ENCODE results near the gene COX6A1. TPM values are rescaled to one million over a fixed set of nuclear protein-coding genes. Genes with fewer than 3 reads are reported as not detected.

The COX6A1 gene
- total RNA-seq, 1 experiment from 2014 or later = 2,042 TPM

DNA sequence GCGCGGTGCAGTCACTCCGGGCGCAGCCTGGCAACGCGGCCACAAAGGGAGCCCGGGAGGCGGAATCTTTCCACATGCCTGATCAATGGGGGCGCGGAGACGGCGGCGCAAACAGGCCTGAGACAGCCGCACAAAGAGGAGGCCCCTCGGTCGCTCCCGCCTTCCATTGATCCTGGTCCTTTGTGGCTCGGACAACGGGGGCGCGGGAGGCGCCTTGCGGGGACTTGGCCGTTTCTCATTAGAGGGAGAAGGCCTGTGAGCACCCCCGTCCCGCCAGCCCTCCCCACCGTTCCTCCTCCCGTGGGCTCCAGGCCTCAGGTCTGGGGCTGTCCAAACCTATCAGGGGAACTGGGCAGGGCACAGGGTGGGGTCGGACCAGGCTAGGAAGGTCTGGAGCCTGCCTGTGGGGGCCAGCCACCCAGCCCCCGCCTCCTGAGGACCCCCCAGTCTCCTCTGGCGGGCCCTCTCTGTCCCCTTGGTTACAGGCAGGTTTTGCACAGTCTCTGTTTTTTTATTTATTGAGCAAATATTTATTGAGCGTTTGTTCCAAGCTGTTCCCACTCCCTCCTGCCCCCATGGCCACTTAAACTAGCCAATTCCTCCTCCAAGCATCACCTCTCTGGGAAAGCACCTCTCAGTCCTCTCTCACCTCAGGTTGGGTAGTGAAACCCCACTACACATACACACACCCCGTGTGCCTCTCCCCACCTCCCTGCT lies 39.9 kb upstream of the COX6A1 start:
- DNase-seq (no peak), ATAC-seq (no peak)
- H3K27ac ChIP-seq (ENCODE audit: low read length) = no peak overlapping the region
- no peaks in the 10 kb centered on the region for H3K27me3 ChIP-seq (ENCODE audit: low read length)
- H2AFZ ChIP-seq (ENCODE audit: low read length) = no peak overlapping the region
- H4K20me1 ChIP-seq (ENCODE audit: low read length) = no peaks in the 10 kb centered on the region
- TF ChIP-seq, protein P1, sequence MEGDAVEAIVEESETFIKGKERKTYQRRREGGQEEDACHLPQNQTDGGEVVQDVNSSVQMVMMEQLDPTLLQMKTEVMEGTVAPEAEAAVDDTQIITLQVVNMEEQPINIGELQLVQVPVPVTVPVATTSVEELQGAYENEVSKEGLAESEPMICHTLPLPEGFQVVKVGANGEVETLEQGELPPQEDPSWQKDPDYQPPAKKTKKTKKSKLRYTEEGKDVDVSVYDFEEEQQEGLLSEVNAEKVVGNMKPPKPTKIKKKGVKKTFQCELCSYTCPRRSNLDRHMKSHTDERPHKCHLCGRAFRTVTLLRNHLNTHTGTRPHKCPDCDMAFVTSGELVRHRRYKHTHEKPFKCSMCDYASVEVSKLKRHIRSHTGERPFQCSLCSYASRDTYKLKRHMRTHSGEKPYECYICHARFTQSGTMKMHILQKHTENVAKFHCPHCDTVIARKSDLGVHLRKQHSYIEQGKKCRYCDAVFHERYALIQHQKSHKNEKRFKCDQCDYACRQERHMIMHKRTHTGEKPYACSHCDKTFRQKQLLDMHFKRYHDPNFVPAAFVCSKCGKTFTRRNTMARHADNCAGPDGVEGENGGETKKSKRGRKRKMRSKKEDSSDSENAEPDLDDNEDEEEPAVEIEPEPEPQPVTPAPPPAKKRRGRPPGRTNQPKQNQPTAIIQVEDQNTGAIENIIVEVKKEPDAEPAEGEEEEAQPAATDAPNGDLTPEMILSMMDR (conservative IDR thresholded peaks at IDR 0.05; ENCODE audit: low read depth, low read length) = no peak
- TF ChIP-seq EZH2 (IDR thresholded peaks at IDR 0.05; ENCODE audit: low read length, unreplicated experiment) (no peak), EZH2phosphoT487 (IDR thresholded peaks at IDR 0.05; ENCODE audit: borderline replicate concordance, low read length) (no peak)
- BruUV-seq (replicated peaks) = no TSS peak
- no peaks in the 10 kb centered on the region for H3K9me2 ChIP-seq (replicated peaks; ENCODE audit: low read length)
- H3K36me3 ChIP-seq (ENCODE audit: low read depth, low read length) = no peaks in the 10 kb centered on the region
- H3K9ac ChIP-seq (ENCODE audit: low read length) = no peak overlapping the region
- intact Hi-C loops (cut with micrococcal nuclease) = no loop called here
- ChIA-PET POLR2A (ENCODE audit: unreplicated experiment) (interaction anchor here (0.7 kb wide), 1 partner anchor 12 kb away, joined by 3 read pairs; no protein-coding TSS in a partner anchor), CTCF (no interaction called here)
- no peak overlapping the region for H3K4me3 ChIP-seq (ENCODE audit: low read length)
- peaks cover 5% of the 10 kb centered on the region; the same call in 1 of the 2 replicates for H3K4me1 ChIP-seq (ENCODE audit: insufficient read depth, low read length)
- H3K79me2 ChIP-seq (ENCODE audit: low read length) = no peaks in the 10 kb centered on the region
- H3F3A ChIP-seq (ENCODE audit: low read length, unreplicated experiment) = no peaks in the 10 kb centered on the region
- H3K4me2 ChIP-seq (ENCODE audit: low read length) = no peak overlapping the region
- H3K9me3 ChIP-seq (ENCODE audit: low read length) = no peaks in the 10 kb centered on the region

DNA sequence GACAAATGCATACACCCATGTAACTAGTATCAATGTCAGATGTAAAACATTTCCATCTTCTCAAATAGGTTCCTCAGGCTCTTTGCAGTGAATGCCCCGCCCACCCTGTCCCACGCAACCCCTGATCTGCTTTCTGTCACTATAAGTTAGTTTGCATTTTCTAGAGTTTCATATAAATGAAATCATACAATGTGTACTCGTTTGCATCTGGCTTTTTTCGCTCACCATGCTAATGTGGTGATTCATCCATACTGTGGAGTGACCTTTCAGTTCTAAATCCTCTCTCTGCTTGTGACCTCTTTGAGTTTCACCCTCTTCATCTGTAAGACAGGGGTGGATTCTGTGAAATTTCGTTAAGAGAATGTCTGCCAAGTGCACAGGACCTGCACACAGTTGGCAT lies 38.4 kb upstream of the COX6A1 start:
- intact Hi-C loops (cut with micrococcal nuclease) = no loop called here

DNA sequence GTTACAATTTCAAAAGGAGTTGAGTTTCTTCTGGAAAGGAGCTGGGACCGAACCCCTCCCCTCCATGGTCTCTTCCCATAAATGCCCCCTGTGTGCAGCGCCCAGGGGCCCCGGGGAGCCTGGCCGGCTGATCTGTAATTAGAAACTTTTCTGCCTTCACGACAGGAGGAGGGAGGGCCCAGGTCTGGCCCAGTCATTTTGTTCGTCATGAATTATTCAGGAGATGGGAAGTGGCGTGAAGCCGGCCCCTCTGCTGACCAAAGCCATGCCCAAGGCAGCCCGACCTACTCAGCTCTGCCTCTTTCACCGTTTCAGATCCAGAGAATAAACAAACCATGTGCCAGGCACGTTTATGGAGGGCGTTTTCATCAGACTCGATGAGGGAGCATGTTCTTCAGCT lies 35.7 kb upstream of the COX6A1 start:
- Histone ChIP-seq H3K27ac (ENCODE audit: low read length) (no peak overlapping the region), H4K20me1 (ENCODE audit: low read length) (no peaks in the 10 kb centered on the region), H3K9ac (ENCODE audit: low read length) (no peak overlapping the region), H3K27me3 (ENCODE audit: low read length) (no peaks in the 10 kb centered on the region), H3K4me2 (ENCODE audit: low read length) (no peak overlapping the region), H3K9me3 (ENCODE audit: low read length) (no peaks in the 10 kb centered on the region), H3K79me2 (ENCODE audit: low read length) (no peaks in the 10 kb centered on the region), H3K9me2 (replicated peaks; ENCODE audit: low read length) (no peaks in the 10 kb centered on the region), H3K4me3 (ENCODE audit: low read length) (no peak overlapping the region), H3K4me1 (ENCODE audit: insufficient read depth, low read length) (no peaks in the 10 kb centered on the region), H2AFZ (ENCODE audit: low read length) (no peak overlapping the region), H3F3A (ENCODE audit: low read length, unreplicated experiment) (no peaks in the 10 kb centered on the region), H3K36me3 (ENCODE audit: low read depth, low read length) (no peaks in the 10 kb centered on the region)
- ChIA-PET POLR2A (ENCODE audit: unreplicated experiment) (no interaction called here), CTCF (no interaction called here)
- ATAC-seq (no peak), DNase-seq (no peak)
- no TSS peak for BruUV-seq (replicated peaks)
- TF ChIP-seq EZH2 (IDR thresholded peaks at IDR 0.05; ENCODE audit: low read length, unreplicated experiment) = no peak
- TF ChIP-seq, protein P1 (conservative IDR thresholded peaks at IDR 0.05; ENCODE audit: low read depth, low read length) = no peak
- TF ChIP-seq EZH2phosphoT487 (IDR thresholded peaks at IDR 0.05; ENCODE audit: borderline replicate concordance, low read length) = no peak
- intact Hi-C loops (cut with micrococcal nuclease) = no loop called here

More for the DNA sequence above, 38.4 kb upstream of the COX6A1 start:
- H3K4me2 ChIP-seq (ENCODE audit: low read length) = no peak overlapping the region
- ATAC-seq (peak; percentile 51), DNase-seq (peak; percentile 47)
- H3K4me1 ChIP-seq (ENCODE audit: insufficient read depth, low read length) = 0 out of 2 replicates have a peak, but pooled peaks cover under 1% of the 10 kb centered on the region
- no peaks in the 10 kb centered on the region for H3F3A ChIP-seq (ENCODE audit: low read length, unreplicated experiment)
- no TSS peak for BruUV-seq (replicated peaks)
- H3K27ac ChIP-seq (ENCODE audit: low read length) = no peak overlapping the region
- H3K9me2 ChIP-seq (replicated peaks; ENCODE audit: low read length) = no peaks in the 10 kb centered on the region
- no peak overlapping the region for H3K9ac ChIP-seq (ENCODE audit: low read length)
- H2AFZ ChIP-seq (ENCODE audit: low read length) = no peak overlapping the region
- no peaks in the 10 kb centered on the region for H3K9me3 ChIP-seq (ENCODE audit: low read length)
- TF ChIP-seq, protein P1 (conservative IDR thresholded peaks at IDR 0.05; ENCODE audit: low read depth, low read length) = no peak
- POLR2A ChIA-PET (ENCODE audit: unreplicated experiment) = no interaction called here
- CTCF ChIA-PET = no interaction called here
- no peak overlapping the region for H3K4me3 ChIP-seq (ENCODE audit: low read length)
- H4K20me1 ChIP-seq (ENCODE audit: low read length) = no peaks in the 10 kb centered on the region
- H3K79me2 ChIP-seq (ENCODE audit: low read length) = no peaks in the 10 kb centered on the region
- H3K27me3 ChIP-seq (ENCODE audit: low read length) = no peaks in the 10 kb centered on the region
- no peaks in the 10 kb centered on the region for H3K36me3 ChIP-seq (ENCODE audit: low read depth, low read length)

Data from PC-3 (cell line).